NCI-H226 (cell line): Measurements from ENCODE around the gene SSR1.

ENCODE experiments used
- DNase-seq: peaks from one replicate; pipeline ENCODE4 v3.0.0-alpha.2; 2015

The SSR1 gene

GRCh38 chr6:7236306-7237209, 76.4 kb downstream of the SSR1 start:
- DNase-seq = peak; percentile 16

GRCh38 chr6:7235712-7236305, 77.2 kb downstream of the SSR1 start:
- DNase-seq = no peak

GRCh38 chr6:7234547-7234946, 78.5 kb downstream of the SSR1 start:
- no peak for DNase-seq

GRCh38 chr6:7232351-7232750, 80.6 kb downstream of the SSR1 start:
- DNase-seq = no peak

GRCh38 chr6:7230956-7231713, 81.9 kb downstream of the SSR1 start:
- DNase-seq = no peak

GRCh38 chr6:7230327-7230691, 82.7 kb downstream of the SSR1 start:
- DNase-seq = no peak

GRCh38 chr6:7229376-7230326, 83.3 kb downstream of the SSR1 start:
- DNase-seq = no peak

- no peak for DNase-seq
These were observed 84.2 kb downstream of the SSR1 start for GRCh38 chr6:7228662-7229375.

GRCh38 chr6:7224731-7225130, 88.3 kb downstream of the SSR1 start:
- DNase-seq = no peak

GRCh38 chr6:7222197-7222596, 90.8 kb downstream of the SSR1 start:
- no peak for DNase-seq

- DNase-seq = no peak
These were observed 93.7 kb downstream of the SSR1 start for GRCh38 chr6:7219310-7219709.

GRCh38 chr6:7218406-7218988, 94.5 kb downstream of the SSR1 start:
- DNase-seq = no peak
